ES-I3 (cell line): ENCODE results near the gene SPG7.
"Not testable (repeated sequence)": the region's sequence is repeated elsewhere in the genome, so short reads cannot be mapped to it uniquely, and the experiment has no call there.

Source experiments
- H3K36me3 ChIP-seq: 2 replicates; pipeline ENCODE4 v1.6.1; 2013; ENCODE audit warnings: mild to moderate bottlenecking, low read length, control low read depth, moderate library complexity; ENCODE audit not compliant: insufficient read depth
- H3K4me1 ChIP-seq: 2 replicates; pipeline ENCODE4 v1.6.1; 2013; ENCODE audit warnings: mild to moderate bottlenecking, control low read depth, low read length; ENCODE audit not compliant: insufficient read depth
- H3K9ac ChIP-seq: 2 replicates; pipeline ENCODE4 v1.6.1; 2013; ENCODE audit warnings: low read depth, mild to moderate bottlenecking, low read length, moderate library complexity
- H3K9me3 ChIP-seq: 2 replicates; pipeline ENCODE4 v1.6.1; 2013; ENCODE audit warnings: mild to moderate bottlenecking, low read length, moderate library complexity; ENCODE audit not compliant: control insufficient read depth, insufficient read depth

The SPG7 gene

DNA sequence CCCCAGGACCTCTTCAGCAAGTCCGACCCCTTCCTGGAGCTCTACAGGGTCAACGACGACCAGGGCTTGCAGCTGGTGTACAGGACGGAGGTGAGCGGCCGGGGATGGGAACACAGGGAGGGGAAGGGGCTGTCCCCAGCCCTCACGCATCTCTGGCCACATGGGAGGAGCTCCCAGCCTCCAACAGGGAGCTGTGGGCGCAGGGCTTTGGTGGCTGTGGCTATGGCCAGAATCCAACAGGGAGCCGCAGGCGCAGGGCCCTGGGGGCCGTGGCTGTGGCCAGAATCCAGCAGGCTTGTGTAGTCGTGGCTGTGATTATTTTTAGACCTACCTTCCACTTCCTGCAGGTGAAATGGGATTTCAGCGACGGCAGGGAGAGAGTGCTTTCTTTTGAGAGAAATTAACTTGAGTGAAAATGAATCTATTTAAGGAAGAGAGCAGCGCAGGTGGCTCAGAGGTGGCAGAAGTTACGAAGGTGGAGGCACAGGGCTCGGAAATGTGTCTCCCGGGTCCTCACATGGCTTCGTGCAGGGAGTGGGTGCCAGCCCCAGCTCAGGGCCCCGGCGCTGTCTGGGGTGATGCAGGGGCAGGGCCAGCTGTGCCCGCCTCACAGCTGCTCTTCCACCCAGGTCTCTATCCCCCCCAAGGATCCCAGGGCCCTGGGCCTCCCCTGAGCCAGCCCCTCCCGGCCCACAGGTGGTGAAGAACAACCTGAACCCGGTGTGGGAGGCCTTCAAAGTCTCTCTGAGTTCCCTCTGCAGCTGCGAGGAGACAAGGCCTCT lies 76.8 kb downstream of the SPG7 start:
- Histone ChIP-seq H3K4me1 (no peaks in the 10 kb centered on the region; the same call in 1 of the 2 replicates), H3K9ac (no peak overlapping the region), H3K36me3 (no peaks in the 10 kb centered on the region), H3K9me3 (no peaks in the 10 kb centered on the region; the same call in 1 of the 2 replicates)

DNA sequence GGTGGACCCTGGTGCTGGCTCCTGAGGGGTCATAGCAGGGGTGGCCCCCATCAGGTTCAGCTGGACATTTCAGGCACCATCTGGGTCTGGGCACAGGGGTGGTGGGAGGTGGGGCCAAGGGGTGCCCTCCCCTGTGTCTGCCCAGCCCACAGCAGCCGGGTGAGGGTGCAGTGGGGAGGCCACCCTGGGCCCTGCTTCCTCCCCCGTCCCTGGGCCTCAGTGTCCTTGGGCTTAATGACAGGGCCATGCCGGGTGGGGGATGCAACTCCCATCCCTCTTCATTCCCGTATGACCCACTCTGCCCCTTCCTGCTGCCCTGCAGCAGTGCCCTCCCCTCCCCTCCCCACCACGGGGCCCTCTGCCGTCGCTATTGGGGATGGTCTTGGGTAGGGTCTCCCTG lies 78.0 kb downstream of the SPG7 start:
- Histone ChIP-seq H3K4me1 (no peaks in the 10 kb centered on the region; the same call in 1 of the 2 replicates), H3K36me3 (no peaks in the 10 kb centered on the region), H3K9ac (no peak overlapping the region), H3K9me3 (no peaks in the 10 kb centered on the region; the same call in 1 of the 2 replicates)

DNA sequence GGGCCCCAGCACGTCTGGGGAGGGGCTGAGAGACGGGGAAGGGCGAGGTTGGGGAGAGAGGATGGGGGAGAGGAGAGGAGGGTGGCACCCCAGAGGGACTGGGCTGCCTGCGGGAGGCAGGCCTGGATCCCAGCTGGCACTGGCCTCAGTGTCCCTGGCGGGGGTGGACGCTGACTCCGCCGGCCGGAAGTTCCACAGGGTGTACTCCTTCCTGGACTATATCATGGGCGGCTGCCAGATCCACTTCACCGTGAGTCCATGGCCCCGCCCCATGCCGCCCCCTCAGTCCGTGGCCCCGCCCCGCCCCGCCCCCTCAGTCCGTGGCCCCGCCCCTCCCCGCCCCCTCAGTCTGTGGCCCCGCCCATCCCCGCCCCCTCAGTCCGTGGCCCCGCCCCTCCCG lies 78.7 kb downstream of the SPG7 start:
- no peaks in the 10 kb centered on the region; the same call in 1 of the 2 replicates for H3K4me1 ChIP-seq

DNA sequence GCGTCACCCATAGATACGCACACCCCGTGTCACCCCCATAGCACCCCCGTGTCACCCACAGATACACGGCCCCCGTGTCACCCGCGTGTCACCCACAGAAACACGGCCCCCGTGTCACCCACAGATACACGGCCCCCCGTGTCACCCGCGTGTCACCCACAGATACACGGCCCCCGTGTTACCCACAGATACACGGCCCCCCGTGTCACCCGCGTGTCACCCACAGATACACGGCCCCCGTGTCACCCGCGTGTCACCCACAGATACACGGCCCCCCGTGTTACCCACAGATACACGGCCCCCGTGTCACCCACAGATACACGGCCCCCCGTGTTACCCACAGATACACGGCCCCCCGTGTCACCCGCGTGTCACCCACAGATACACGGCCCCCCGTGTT lies 79.5 kb downstream of the SPG7 start:
- H3K36me3 ChIP-seq, H3K9ac ChIP-seq: not testable (repeated sequence)

More for the DNA sequence above, 78.7 kb downstream of the SPG7 start:
- Histone ChIP-seq H3K36me3 (no peaks in the 10 kb centered on the region), H3K9me3 (no peaks in the 10 kb centered on the region; the same call in 1 of the 2 replicates), H3K9ac (no peak overlapping the region)

DNA sequence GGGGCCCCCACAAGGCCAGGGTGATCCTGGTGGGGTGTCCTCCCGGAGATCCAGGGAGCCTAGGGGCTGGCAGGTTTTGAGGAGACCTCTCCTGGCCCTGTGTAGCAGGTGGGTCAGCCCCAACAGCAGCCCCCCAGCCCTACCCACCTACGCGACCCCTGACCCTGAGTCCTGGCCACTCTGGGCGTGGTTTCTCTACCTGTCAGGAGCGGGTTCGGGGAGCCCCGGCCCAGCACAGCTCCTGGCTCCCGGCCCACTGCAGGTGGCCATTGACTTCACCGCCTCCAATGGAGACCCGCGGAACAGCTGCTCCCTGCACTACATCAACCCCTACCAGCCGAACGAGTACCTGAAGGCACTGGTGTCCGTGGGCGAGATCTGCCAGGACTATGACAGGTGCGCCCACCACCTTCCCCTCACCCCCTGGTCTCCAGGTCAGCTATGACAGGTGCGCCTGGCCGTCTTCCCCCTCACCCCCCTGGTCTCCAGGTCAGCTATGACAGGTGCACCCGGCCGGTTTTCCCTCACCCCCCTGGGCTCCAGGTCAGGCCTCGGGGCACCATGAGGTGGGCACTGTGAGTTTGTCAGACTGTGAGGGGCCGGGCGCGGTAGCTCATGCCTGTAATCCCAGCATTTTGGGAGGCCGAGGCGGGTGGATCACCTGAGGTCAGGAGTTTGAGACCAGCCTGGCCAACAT lies 80.4 kb downstream of the SPG7 start:
- Histone ChIP-seq H3K36me3 (no peaks in the 10 kb centered on the region), H3K4me1 (no peaks in the 10 kb centered on the region), H3K9me3 (no peaks in the 10 kb centered on the region; the same call in 1 of the 2 replicates), H3K9ac (no peak overlapping the region)

More for the DNA sequence above, 79.5 kb downstream of the SPG7 start:
- not testable (repeated sequence) for H3K4me1 ChIP-seq, H3K9me3 ChIP-seq

DNA sequence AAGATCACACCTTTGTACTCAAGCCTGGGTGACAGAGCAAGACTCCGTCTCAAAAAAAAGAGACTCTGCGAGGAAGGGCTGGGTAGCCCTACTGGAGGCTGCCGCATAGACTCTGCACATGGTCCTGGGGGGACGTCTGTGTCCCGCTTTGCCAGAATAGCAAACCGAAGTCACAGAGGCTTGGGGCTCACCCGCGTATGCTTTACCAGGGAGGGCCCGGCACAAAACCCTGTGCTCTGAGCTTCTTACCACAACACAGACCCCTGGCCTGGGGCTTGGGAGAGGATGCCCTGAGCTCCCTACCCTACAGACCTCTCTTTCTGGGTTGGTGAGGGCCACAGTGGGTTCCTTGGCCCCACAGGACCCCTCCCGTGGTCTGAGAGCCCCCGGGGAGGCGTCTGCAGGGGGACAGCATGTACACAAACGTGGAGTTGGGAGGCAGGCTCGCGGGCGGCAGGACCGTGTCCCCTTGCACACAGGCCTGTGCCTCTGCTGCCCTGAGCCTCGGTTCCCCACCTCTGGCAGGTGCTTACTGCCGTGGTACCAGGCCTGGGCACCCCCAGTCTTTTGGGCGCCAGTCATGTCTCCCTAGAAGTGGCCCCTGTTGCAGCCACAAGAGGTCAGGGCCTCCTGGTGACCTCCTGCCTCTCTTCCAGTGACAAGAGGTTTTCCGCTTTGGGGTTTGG lies 81.2 kb downstream of the SPG7 start:
- H3K9ac ChIP-seq = no peak overlapping the region
- no peaks in the 10 kb centered on the region for H3K36me3 ChIP-seq
- no peaks in the 10 kb centered on the region for H3K4me1 ChIP-seq
- H3K9me3 ChIP-seq = no peaks in the 10 kb centered on the region; the same call in 1 of the 2 replicates

DNA sequence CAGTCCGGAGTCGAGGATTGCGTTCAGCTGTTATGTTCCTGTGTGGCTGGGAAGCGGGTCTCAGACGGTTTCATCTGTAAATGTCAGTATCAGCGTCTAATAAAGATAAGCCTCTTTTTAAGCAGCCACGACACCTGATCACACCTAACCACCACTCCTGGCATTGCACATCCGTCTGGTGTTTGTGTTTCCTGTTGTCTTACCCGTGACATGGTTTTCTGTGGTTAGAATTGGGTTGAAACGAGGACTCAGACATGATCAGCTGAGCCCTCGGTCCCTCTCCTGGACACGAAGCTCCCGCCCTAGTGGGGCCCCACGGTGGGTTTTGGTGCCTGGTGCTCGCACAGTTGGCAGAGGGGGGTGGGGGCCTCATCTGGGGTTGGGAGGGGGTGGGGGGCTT lies 85.6 kb downstream of the SPG7 start:
- Histone ChIP-seq H3K36me3 (no peaks in the 10 kb centered on the region), H3K9me3 (no peaks in the 10 kb centered on the region; the same call in 1 of the 2 replicates), H3K4me1 (no peaks in the 10 kb centered on the region), H3K9ac (no peak overlapping the region)

DNA sequence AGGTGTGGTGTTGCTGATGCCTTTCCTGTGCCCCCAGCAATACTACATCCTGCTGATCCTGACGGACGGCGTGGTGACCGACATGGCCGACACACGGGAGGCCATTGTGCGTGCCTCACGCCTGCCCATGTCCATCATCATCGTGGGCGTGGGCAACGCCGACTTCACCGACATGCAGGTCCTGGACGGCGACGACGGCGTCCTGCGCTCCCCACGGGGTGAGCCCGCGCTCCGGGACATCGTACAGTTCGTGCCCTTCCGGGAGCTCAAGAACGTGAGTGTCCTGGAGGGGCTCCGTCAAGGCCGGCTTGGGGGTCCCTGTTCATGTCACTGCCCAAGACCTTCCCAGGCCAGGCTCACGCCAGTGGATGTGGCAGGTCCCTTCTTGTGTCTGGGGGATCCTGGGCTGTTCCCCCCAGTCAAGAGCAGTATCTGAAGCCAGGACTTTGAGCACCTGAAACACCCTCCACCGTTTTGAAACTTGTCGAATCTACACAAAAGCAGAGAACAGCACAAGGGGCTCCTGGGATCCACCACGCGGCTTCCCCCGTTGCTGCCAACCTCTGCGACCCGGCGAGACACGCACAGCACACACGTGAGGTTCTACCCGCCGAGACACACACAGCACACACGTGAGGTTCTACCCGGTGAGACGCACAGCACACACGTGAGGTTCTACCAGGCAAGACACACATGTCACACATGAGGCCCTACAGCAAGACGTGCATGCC lies 87.3 kb downstream of the SPG7 start:
- H3K9me3 ChIP-seq = no peaks in the 10 kb centered on the region
- no peaks in the 10 kb centered on the region for H3K4me1 ChIP-seq
- H3K36me3 ChIP-seq = no peaks in the 10 kb centered on the region
- H3K9ac ChIP-seq = no peak overlapping the region

DNA sequence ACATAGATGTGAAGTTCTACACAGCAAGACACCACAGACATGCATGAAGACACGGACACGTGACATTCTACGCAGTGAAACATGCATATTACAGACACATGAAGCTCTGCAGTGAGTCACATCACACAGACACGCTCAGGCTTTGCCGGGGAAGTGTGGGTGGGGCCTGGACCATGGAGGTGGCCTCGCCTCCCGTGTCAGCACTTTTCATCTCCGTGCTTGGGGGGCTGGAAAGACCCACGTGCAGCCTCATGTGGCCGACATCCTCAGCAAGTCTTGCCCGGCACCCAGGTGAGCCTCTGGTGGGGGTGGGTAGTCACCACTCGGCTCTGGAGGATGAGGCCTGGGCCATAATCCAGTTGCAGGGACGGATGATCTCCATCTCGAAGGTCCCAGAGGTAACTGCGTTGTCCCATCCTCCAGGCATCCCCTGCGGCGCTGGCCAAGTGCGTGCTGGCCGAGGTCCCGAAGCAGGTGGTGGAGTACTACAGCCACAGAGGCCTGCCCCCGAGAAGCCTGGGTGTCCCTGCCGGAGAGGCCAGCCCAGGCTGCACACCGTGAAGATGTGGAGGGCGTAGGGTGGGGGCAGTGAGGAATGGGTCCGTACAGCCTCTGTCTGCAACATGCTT lies 88.0 kb downstream of the SPG7 start:
- Histone ChIP-seq H3K9ac (no peak overlapping the region), H3K4me1 (no peaks in the 10 kb centered on the region), H3K9me3 (no peaks in the 10 kb centered on the region), H3K36me3 (no peaks in the 10 kb centered on the region)

DNA sequence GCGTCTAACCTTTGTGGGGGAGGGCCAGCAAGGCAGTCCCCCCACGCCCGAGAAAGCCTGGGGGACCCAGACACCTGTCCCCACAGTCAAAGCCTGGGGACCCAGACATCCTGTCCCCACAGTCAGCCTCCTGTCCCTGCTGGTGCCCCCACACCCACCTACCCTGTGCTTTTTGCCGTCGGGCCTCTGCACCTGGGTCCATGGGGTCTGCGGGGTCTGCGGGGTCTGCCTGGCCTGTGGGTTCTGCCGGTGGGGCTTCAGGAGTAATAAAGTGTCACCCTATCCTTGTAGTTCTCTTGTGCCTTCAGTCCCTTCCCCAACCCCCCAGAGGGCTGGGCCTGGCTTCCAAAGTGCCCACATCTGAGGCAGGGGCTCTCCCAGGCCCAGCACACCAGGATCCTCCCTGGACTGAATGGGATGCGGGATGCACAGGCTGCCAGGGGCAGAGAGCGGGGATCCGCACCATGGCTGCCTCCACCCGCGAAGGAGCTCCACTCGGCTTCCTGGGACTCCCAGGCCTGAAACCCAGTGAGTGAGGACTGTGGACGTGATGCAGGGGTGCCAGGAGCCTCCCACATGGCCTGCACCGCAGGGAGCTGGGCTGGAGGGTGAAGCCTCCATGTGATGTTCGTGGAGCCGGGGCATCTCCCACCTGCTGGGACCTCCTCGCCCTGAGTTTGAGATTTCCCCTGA lies 88.9 kb downstream of the SPG7 start:
- Histone ChIP-seq H3K9me3 (no peaks in the 10 kb centered on the region), H3K9ac (no peak overlapping the region), H3K36me3 (no peaks in the 10 kb centered on the region), H3K4me1 (peaks cover 2% of the 10 kb centered on the region; the same call in 1 of the 2 replicates)

DNA sequence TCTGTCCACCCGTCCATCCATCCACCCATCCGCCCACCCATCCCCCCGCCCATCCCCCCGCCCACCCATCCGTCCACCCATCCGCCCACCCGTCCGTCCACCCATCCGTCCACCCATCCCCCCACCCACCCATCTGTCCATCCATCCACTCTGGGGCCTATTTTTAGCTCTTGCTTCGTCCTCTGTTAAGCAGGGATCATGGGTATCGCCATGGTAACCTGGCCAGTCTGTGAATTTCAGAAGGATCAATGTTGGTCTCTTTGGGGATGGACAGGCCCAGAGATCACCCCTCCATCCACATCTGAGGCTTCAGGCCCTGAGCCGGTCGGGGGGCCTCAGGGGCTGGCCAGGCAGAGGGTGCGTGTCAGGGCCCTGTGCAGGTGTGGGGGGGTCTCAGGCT lies 90.0 kb downstream of the SPG7 start:
- Histone ChIP-seq H3K36me3 (no peaks in the 10 kb centered on the region), H3K4me1 (peaks cover 9% of the 10 kb centered on the region; the same call in 1 of the 2 replicates), H3K9me3 (no peaks in the 10 kb centered on the region), H3K9ac (no peak overlapping the region)

DNA sequence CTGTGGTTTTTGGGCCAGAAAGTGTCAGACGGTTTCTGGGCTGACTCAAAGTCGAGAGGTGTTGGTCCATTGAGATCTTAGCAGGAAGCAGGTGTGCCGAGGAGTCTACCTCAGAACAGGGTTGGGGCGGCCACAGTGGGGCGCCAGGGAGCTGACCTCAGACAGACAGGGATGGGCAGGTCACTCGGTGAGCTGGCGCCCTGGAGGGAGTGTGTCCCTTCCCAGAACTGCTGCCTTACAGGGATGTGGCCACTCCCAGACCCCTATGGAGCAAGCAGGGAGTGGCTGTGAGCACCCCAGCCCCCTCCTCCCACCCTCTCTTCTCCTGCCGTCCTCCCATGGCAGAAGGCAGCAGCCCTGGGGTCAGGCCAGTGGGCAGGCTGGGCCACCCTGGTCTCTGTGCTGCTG lies 91.3 kb downstream of the SPG7 start:
- no peaks in the 10 kb centered on the region for H3K36me3 ChIP-seq
- no peaks in the 10 kb centered on the region for H3K9me3 ChIP-seq
- no peak overlapping the region for H3K9ac ChIP-seq
- peaks cover 9% of the 10 kb centered on the region; the same call in 1 of the 2 replicates for H3K4me1 ChIP-seq

DNA sequence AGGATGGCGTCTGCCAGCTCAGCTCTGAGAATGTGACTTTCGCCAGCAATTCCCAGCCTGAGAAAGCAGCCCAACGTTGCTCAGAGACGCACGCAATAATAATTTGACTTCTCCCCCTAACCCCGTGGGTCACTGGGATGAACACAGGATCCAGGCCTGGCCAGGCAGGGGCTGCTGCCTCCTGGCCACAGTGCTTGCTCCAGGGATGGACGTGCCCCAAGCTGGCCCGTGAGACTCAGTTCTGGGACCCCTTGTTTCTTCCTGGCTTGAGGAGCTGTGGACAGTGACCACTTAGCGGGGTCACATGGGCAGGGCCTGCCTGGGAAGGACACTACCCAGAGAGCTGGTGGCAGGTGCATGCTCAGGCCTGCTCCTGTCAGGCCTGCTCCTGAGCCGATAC lies 91.7 kb downstream of the SPG7 start:
- Histone ChIP-seq H3K9me3 (no peaks in the 10 kb centered on the region), H3K9ac (no peak overlapping the region), H3K4me1 (peaks cover 9% of the 10 kb centered on the region; the same call in 1 of the 2 replicates), H3K36me3 (no peaks in the 10 kb centered on the region)
